ENCODE measurements around the gene SACM1L.

DNA sequence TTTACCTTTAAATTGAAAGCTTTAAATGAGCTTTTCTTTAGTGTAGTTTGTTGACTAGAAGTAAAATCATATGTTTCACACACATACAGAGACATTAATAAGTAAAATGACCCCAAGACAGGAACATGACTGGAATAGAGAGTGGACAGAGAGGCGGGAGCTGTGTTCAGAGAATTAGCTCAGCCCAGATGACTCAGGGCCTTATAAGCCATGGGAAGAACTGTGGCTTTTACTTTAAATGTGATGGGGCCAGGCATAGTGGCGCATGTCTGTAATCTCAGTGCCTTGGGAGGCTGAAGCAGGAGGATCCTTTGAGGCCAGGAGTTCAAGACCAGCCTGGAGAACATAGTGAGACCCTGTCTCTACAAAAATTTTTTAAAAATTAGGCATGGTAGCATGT lies 26.7 kb downstream of the SACM1L start:
- TF ChIP-seq POLR2AphosphoS5 (IDR thresholded peaks at IDR 0.05; ENCODE audit: low read depth, low read length), result no peak
- TF ChIP-seq TAF1 (IDR thresholded peaks at IDR 0.05; ENCODE audit: low read depth, low read length), result no peak
- TF ChIP-seq POLR2A (IDR thresholded peaks at IDR 0.05; ENCODE audit: low read depth, low read length), result no peak
- no peak for TF ChIP-seq PAX5 (IDR thresholded peaks at IDR 0.05; ENCODE audit: insufficient read depth, low read length, severe bottlenecking)
- TF ChIP-seq SPI1 (IDR thresholded peaks at IDR 0.05; ENCODE audit: low read depth, low read length), result no peak
- TF ChIP-seq POU2F2 (IDR thresholded peaks at IDR 0.05; ENCODE audit: low read depth, low read length), result no peak

All from GM12891 (cell line).